DND-41 (cell line): ENCODE measurements around the gene SEMA6B.

Experiments used
- EZH2 ChIP-seq: IDR thresholded peaks from 3 replicates; pipeline ENCODE4 v1.6.1; 2012; ENCODE audit warnings: borderline replicate concordance, low read depth, mild to moderate bottlenecking, moderate library complexity, low read length, inconsistent platforms; ENCODE audit not compliant: severe bottlenecking
- TF ChIP-seq, protein P1 (sequence below): IDR thresholded peaks from 2 replicates; pipeline ENCODE4 v1.5.1; 2012; ENCODE audit warnings: borderline replicate concordance, low read length, moderate library complexity, mild to moderate bottlenecking; ENCODE audit not compliant: poor library complexity, severe bottlenecking; ENCODE audit errors: extremely low read depth

DNA sequence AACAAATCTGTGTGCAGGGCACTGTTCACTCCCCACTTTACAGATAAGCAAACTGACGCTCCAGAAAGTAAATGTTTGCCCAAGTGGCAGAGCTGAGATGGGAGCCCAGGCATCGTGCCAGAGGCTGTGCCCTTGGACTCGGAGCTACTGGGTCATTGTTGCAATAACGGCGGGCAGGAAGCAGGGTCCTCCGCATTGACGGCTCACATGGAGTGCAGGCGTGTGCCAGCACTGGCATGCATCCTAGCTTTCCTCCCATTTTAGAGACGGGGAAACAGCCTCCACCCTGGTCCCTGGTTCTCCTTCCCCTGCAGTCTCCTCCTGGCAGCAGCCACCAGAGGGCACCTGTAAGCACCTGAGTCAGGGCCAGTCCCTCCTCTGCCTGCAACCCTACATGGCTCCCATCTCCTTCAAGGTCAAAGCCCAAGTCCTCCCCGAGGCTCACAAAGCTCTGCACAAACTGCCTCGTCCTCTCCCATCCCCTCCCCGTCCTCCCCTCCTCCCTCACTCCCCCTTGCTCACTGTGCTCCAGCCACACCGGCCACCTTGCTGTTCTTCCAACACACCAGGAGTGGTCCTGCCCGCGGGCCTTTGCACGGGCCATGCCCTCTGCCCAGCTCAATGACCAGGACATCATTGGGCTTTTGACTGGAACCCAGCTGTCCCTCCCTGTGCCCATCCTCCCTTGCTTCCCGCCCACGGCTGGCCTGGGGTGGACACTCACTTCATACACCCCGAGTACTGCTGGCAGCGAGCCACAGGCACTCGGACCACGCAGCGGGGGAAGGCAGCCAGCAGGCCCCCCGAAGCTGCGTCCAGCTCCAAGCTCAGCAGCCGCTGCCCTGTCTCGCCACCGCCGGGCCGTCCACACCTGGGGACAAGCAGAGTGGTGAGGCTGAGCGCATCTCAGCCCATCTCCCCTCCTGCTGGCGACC is 11.9 kb downstream of the SEMA6B start:
- no peak for TF ChIP-seq EZH2
- TF ChIP-seq, protein P1, sequence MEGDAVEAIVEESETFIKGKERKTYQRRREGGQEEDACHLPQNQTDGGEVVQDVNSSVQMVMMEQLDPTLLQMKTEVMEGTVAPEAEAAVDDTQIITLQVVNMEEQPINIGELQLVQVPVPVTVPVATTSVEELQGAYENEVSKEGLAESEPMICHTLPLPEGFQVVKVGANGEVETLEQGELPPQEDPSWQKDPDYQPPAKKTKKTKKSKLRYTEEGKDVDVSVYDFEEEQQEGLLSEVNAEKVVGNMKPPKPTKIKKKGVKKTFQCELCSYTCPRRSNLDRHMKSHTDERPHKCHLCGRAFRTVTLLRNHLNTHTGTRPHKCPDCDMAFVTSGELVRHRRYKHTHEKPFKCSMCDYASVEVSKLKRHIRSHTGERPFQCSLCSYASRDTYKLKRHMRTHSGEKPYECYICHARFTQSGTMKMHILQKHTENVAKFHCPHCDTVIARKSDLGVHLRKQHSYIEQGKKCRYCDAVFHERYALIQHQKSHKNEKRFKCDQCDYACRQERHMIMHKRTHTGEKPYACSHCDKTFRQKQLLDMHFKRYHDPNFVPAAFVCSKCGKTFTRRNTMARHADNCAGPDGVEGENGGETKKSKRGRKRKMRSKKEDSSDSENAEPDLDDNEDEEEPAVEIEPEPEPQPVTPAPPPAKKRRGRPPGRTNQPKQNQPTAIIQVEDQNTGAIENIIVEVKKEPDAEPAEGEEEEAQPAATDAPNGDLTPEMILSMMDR, result peak; percentile 57
